BE2C (cell line): ENCODE results near the gene SPATA46.

Experiments used
- DNase-seq: peaks from one replicate; pipeline ENCODE4 v3.0.0-alpha.2; 2020
- H3K27me3 ChIP-seq: fragments of 250-450 bp; sonication (Bioruptor Pico); 2 replicates; pipeline ENCODE4 v1.5.1; 2020; ENCODE audit warnings: mild to moderate bottlenecking
- H3K36me3 ChIP-seq: fragments of 250-450 bp; sonication (Bioruptor Pico); 2 replicates; pipeline ENCODE4 v1.5.1; 2020; ENCODE audit warnings: mild to moderate bottlenecking
- H3K4me1 ChIP-seq: fragments of 250-450 bp; sonication (Bioruptor Pico); 2 replicates; pipeline ENCODE4 v1.5.1; 2020
- H3K4me3 ChIP-seq: 2 replicates; pipeline ENCODE4 v1.5.1; 2011; ENCODE audit warnings: low read depth, low read length
- H3K9me3 ChIP-seq: fragments of 250-450 bp; sonication (Bioruptor Pico); 2 replicates; pipeline ENCODE4 v1.5.1; 2020
- CTCF ChIP-seq: IDR thresholded peaks from 2 replicates; pipeline ENCODE4 v1.5.1; 2012; ENCODE audit warnings: mild to moderate bottlenecking, low read depth, low read length

Gene SPATA46

GRCh38 chr1:162365284-162366020 lies 11.2 kb downstream of the SPATA46 start:
- H3K36me3 ChIP-seq = no peaks in the 10 kb centered on the region
- no peaks in the 10 kb centered on the region for H3K27me3 ChIP-seq
- no peaks in the 10 kb centered on the region for H3K4me1 ChIP-seq
- TF ChIP-seq CTCF = no peak
- no peak overlapping the region for H3K4me3 ChIP-seq
- DNase-seq = no peak
- H3K9me3 ChIP-seq = no peaks in the 10 kb centered on the region

- DNase-seq = no peak
- no peak for TF ChIP-seq CTCF
- Histone ChIP-seq H3K27me3 (no peaks in the 10 kb centered on the region), H3K4me1 (no peaks in the 10 kb centered on the region), H3K9me3 (no peaks in the 10 kb centered on the region), H3K36me3 (no peaks in the 10 kb centered on the region), H3K4me3 (no peak overlapping the region)
These were observed 12.2 kb downstream of the SPATA46 start for GRCh38 chr1:162364498-162364897.

GRCh38 chr1:162363823-162364222 lies 12.8 kb downstream of the SPATA46 start:
- Histone ChIP-seq H3K4me3 (no peak overlapping the region), H3K27me3 (no peaks in the 10 kb centered on the region), H3K36me3 (no peaks in the 10 kb centered on the region), H3K9me3 (no peaks in the 10 kb centered on the region), H3K4me1 (no peaks in the 10 kb centered on the region)
- no peak for TF ChIP-seq CTCF
- DNase-seq = no peak

GRCh38 chr1:162361349-162361748 lies 15.3 kb downstream of the SPATA46 start:
- Histone ChIP-seq H3K27me3 (no peaks in the 10 kb centered on the region), H3K4me3 (no peak overlapping the region), H3K4me1 (no peaks in the 10 kb centered on the region), H3K9me3 (peaks cover 2% of the 10 kb centered on the region; the same call in 1 of the 2 replicates), H3K36me3 (no peaks in the 10 kb centered on the region)
- no peak for TF ChIP-seq CTCF
- no peak for DNase-seq

GRCh38 chr1:162360874-162361260 lies 15.8 kb downstream of the SPATA46 start:
- Histone ChIP-seq H3K27me3 (no peaks in the 10 kb centered on the region), H3K4me3 (no peak overlapping the region), H3K36me3 (no peaks in the 10 kb centered on the region), H3K4me1 (no peaks in the 10 kb centered on the region), H3K9me3 (peaks cover 2% of the 10 kb centered on the region; the same call in 1 of the 2 replicates)
- TF ChIP-seq CTCF = no peak
- no peak for DNase-seq

GRCh38 chr1:162360237-162360873 lies 16.3 kb downstream of the SPATA46 start:
- H3K9me3 ChIP-seq = peaks cover 2% of the 10 kb centered on the region; the same call in 1 of the 2 replicates
- H3K36me3 ChIP-seq = no peaks in the 10 kb centered on the region
- no peak overlapping the region for H3K4me3 ChIP-seq
- no peaks in the 10 kb centered on the region for H3K4me1 ChIP-seq
- no peak for DNase-seq
- TF ChIP-seq CTCF = no peak
- H3K27me3 ChIP-seq = no peaks in the 10 kb centered on the region
